Activated T-helper 9 cell treated with anti-CD3 and anti-CD28 coated beads, Interleukin-2, amount 50 U/mL, for 16 hours (primary cell): ENCODE results near the gene ADAMTS13.
"Not testable (repeated sequence)": the region's sequence is repeated elsewhere in the genome, so short reads cannot be mapped to it uniquely, and the experiment has no call there.

Experiments used
- DNase-seq: peaks from one replicate; pipeline ENCODE4 v3.0.0-alpha.2; 2020; ENCODE audit warnings: low read depth

ADAMTS13 gene

DNA sequence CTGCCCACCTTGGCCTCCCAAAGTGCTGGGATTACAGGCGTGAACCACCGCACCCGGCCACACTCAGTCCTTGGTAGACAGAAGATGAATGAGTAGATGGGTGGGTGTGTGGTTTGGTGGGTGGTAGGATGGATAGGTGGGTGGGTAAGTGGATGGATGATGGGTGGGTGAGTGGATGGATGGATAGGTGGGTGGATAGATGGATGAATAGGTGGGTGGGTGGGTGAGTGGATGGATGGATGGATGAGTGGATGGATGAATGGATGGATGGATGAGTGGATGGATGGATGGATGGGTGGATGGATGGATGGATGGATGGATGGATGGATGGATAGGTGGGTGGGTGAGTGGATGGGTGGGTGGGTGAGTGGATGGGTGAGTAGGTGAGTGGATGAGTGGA lies 29.9 kb upstream of the ADAMTS13 start:
- DNase-seq, result not testable (repeated sequence)

DNA sequence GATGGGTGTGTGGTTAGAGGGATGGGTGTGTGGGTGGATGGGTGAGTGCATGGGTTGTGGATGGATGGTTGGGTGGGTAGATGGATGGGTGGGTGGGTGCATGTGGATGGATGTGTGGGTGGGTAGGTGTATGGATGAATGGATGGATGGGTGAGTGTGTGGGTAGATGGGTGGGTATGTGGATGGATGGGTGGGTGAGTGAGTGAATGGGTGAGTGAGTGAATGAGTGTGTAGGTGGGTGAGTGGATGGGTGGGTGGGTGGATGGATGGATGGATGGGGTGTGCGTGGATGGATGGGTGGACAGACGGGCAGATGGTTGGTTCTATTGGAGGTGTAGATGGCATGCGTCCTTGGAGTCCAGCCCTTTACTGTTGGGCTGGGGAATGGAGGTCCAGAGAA lies 28.8 kb upstream of the ADAMTS13 start:
- no peak for DNase-seq

DNA sequence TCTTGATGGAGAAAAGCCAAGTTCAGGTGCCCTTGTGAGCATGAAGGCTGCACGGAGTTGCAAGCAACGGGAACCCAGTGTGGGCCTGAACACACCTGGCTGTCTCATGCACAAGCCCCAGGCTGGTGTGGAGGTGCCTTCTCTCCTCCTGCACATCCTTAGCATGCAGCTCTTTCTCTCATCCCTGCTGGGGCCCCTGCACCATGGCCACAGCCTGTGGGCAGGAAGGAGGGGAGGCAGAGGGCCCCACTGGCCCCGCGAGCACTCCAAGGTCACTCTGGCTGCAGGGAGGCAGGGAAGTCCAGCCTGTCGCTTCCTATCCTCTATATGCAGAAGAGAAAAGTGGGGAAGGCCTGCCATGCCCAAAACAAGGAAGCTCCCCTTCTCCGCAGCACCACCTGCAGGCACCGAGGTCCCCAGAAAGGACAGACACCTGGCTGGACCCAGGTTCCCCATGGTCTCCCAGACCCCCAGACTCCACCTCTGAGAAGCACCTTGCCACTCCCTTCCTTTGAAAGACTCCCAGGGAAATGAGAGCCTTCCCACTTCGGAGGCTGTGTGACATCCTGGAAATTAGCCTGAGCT lies 27.4 kb upstream of the ADAMTS13 start:
- DNase-seq, result no peak

DNA sequence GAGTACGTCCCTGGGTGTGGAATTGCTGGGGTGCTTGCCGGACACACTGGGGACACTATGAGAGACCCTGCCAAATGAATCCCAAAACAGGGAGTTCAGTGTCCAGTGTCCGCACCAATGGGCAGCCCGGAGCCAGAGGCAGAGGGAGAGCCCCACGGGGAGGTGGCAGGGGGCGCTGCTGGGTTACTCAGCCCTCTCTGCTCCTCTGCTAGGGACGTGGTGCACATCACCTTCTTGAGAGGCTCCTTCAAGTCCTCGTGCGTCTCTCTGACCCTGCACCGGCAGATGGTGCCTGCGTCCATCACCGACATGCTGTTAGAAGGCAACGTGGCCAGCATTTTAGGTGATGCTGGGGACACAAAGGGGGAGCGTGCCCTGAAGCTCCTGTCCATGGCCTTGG lies 25.2 kb upstream of the ADAMTS13 start:
- DNase-seq, result no peak

DNA sequence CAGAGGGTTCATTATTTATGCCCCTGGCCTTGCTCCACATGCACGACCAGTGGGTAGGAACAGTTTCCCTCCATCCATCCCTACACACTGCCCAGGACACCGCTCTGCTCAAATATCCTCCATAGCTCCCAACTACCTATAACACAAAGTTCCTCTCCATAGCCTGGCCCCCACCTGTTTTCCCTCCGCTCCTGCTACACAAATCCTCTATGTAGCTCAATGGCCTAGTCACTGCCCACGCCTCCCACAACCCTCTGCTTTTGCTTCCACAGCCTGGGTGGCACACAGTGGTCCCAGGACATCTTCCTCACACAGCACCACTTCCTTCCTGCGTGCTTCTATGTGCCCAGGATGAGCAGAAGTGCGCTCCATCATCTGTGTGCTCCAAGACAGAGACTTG lies 24.8 kb upstream of the ADAMTS13 start:
- DNase-seq, result no peak

DNA sequence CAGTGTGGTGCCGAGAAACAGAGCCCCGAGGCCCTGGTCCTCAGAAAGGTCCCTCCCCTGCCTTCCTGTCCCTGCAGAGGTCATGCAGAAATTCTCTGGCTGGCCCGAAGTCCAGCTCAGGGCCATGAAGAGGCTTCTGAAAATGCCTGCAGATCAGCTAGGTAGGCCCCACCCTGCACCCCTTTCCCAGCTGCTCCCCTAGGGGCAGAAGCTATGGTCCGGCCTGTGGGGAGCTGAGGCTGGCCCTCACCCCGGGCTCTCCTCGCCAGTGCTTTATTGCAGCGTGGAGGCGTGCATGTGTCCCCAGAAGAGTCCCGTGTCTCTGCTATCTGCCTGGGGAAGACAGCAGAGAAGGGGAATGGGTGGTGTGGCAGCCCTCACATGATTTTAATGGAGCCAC lies 24.3 kb upstream of the ADAMTS13 start:
- no peak for DNase-seq

DNA sequence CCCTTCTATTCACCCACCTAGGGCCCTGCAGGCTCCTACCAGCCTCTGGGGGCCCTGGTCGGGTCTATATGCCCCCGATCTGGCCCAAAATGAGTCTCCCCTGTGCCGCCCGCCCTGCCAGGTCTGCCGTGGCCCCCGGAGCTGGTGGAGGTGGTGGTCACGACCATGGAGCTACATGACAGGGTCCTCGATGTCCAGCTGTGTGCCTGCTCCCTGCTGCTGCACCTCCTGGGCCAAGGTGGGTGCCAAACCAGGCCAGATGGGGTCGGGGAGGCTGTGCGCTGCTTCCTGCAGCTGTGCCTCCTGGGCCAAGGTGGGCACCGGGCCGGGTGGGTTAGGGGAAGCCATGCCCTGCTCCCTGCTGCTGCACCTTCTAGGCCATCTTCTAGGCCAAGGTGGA lies 21.9 kb upstream of the ADAMTS13 start:
- DNase-seq, result no peak

DNA sequence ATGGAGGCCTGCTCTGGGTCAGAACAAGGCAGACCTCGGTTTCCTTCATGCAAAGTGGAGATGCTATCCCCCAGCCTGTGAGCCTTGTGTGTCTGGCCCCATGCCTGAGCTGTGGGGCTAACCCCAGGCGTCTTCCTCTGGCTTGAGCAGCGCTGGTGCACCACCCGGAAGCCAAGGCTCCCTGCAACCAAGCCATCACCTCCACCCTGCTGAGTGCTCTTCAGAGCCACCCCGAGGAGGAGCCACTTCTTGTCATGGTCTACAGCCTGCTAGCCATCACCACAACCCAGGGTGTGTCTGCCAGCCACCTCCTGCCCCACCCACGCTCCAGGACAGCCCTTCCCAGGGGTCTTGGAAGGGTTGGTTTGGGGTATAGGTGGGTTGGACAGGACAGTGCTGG lies 20.6 kb upstream of the ADAMTS13 start:
- DNase-seq, result no peak

DNA sequence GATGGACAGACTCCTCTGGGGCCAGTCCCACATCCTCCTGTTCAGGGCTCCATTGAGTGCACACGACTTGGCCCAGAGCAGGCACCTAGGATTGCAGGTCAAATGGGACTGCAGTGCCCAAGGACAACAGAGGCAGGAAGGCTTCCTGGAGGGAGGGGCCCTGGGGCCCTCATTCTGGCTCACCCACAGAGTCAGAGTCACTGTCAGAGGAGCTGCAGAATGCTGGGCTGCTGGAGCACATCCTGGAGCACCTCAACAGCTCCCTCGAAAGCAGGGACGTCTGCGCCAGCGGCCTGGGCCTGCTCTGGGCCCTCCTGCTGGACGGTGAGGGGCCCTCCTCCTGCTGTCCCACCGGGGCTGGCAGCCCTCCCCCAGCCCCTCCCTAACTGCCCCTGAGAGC lies 19.5 kb upstream of the ADAMTS13 start:
- no peak for DNase-seq

DNA sequence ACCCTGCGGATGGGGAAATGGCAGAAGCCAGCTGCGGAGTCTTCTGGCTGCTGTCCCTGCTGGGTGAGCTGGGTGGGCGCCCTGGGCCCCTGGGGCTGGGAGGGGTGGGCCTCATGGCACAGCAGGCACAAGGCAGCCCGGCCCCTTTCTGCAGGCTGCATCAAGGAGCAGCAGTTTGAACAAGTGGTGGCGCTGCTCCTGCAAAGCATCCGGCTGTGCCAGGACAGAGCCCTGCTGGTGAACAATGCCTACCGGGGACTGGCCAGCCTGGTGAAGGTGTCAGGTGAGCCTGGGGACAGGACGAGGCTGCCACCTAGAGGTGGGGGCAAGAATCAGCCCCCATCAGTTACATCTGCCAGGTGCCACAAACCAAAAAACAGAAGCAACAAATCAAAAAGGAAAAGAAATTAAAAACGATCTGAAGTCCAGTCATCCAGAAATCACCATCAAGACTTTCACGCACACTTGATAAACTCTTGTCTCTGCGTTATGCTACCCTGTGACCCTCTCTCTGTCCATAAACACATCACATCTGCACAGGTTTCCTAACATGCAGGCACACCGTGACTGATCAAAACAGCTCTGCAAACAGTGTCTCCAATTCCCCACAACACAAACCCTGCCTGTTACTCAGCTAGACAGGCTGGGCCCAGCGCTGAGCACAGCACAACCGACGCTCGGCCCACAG lies 18.3 kb upstream of the ADAMTS13 start:
- peak; percentile 43 for DNase-seq

DNA sequence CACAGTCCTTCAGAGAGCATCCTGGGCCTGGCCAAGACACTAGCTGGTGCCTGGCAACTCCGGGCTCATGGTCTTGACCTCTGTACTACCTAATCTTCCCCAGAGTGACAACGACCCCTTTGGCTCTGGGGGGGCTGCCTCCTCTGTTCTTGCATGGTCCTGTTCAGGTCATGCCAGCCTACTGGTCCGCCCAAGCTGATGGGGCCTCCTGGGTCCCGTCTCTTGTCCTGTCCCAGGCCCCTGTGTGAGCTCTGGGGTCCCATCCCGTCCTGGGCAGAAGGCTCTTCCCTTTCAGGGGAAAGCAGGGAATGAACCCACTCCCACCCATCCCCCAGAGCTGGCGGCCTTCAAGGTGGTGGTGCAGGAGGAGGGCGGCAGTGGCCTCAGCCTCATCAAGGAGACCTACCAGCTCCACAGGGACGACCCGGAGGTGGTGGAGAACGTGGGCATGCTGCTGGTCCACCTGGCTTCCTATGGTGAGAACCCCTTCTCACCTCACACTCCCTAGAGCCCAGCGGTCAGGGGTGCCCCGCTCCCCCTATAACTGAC lies 17.6 kb upstream of the ADAMTS13 start:
- no peak for DNase-seq

DNA sequence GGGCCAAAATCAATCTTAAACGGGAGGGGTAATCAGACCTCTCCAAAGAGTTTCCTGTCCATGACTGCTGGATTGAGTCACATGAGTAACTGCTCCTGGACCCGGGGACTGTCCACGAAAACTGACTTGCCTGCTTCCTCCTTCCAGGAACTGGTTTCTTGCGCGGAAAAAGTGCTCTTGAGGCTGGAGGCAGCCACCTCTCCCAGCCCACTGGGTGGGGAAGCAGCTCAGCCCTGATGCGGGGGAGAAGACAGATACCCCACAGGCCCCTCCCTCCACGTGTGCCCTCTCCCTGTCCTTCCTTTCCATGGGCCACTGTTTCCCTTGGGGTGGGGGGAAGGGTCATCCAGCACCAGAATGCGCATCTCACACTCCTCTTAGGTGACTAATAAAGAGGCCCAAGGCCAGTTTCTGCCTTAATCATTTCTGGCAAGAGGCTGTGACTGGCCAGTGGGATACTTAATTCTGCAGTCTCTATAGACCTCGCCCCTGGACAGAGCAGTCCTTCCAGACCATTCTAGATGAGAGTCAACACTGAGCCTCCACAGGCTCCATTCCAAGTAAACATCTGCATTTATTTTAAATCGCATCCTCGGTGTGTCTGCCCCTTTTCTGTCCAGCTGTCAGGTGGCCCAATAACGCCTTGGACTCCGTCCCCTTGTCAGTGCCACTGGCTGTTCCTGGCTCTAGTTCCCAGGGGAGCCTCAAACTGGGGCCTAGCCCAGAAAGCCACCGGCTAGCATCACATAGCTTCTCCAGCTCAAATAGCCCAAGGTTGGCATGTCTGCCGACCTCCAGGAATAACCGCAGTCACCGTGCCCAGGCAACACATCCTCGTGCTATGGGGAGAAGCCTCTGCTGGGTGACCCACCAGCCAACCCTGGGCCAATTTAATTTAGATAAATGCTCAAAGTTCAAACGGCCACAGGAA lies 16.4 kb upstream of the ADAMTS13 start:
- no peak for DNase-seq

DNA sequence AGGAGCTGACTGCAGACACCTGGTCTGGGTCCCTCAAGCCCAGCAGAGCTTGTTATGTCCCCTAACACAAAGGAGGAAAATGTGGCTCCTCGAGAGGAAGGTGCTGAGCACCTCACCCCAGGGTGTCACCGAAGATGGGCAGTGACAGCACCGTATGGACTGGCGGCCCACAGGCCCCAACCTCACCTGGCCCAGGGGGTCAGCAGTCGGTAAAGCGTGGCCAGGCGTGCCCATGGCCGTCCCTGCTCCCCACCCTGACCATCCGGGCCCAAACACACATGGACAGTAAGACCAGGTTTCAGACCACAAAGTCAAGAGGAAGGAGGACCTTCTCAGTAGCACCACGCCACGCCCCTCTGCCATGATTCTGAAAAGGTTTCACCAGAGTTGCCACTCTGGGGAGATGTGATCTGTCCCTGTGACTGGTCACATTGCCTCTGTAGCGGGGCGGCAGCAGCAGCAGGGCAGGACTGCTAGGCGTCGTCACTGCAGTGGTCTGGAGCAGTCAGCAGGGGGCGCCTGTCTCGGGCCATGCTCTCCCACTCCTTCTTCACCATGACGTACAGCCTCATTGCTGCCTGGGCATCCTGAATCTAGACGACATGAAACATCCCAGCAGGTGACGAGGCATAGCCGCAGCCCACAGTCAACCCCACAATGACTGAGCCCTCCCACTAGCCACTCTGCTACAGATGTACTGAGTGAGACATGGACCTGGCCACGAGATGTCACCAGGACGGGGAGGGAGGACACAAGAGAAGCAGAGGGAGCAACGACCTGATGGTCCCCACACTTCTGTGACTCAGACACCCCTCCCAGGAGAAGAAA lies 15.5 kb upstream of the ADAMTS13 start:
- DNase-seq, result peak; percentile 74

DNA sequence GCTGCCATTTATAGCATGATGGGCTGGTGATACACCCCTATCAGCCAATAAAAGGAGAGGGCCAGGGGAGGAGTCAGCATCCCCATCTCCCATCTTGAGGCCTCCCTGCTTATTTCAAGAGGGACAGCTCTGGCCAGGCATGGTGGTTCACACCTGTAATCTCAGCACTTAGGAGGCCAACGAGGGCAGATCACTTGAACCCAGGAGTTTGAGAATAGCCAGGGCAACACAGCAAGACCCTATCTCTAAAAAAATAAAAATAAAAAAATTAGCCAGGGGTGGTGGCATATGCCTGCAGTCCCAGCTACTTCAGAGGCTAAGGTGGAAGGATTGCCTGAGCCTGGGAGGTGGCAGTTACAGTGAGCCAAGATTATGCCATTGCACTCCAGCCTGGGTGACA lies 14.1 kb upstream of the ADAMTS13 start:
- no peak for DNase-seq

DNA sequence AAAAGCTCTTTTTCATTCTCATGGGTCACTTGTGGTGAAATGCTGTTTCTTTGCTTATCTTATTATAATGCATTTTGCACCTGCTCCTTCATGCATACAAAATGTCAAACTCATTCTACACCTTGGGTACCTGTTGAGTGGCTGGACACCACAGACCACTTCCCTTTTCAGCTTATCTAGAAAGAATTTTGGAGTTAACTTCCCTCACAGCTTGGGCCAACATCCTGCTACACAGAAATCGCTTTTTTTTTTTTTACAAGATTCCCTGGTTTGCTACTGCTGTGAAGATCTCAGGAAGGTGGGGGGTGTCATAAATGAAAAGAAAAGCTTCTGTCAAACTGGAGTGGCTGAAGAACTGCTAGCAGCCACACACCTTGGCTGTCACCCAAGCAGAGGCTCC lies 7.0 kb upstream of the ADAMTS13 start:
- no peak for DNase-seq

DNA sequence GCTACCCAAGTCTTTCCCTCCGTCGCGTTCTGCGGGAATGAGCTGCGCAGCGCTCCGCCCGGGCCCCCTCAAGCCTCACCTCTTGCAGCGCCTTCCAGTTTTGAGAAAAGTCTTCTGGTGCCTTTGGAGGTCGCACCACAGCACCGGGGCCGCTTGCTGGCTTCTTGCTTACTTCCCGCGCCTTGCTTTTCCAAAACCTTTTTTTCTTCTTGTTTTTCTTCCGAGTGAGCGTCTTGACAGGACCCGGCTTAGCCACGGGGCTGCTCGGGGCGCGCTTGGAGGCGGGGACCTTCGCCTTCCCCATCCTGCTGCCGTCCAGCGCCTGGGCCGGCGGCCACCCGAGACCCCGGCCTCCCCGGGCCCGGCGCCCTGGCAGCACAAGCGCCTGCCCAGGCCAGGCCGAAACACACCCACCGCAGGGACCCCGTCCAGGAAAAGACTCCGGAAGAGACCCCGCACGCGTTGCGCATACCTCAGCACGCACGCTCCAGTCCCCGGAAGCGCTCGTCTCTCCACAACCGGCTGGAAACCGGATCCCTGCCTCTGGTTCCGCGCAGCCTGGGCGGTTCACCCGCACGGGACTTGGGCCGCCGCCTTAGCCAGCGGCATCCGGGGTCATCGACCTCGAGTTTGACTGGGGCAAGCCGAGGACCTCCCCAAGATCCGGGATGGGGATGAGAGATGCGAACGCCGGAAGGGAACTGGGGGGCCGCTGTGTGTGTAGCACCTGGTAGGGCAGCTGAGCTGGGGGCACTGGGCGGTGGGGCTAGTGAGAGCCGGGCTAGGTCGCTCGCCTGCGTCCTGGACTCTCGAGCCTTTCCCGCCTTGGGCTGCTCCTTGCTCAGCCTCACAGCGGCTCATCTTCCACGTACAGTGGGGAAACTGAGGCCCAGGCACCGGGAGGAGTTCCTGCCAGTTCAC lies 4.4 kb upstream of the ADAMTS13 start, which contains the start of gene REXO4:
Gene REXO4, minus strand, starts transcription at position 470 of the 921 bp plus-strand sequence. Its CDS starts 166 bp downstream, at position 304.
- DNase-seq, result peak; percentile 67

DNA sequence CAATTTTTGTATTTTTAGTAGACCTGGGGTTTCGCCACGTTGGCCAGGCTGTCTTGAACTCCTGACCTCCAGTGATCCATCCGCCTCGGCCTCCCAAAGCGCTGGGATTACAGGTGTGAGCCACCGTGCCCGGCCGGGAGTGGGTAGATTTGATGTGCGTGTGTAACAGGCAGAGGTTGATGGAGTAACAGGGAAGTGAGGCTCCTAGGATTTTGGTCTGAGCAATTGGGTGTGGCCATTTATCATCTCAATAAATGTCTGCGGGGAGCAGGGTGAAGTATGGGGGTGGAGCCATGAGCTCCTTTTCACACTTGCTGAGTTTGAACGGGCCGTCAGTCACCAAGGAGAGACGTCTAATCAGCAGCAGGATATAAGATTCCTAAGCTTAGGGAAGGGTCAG lies 3.2 kb upstream of the ADAMTS13 start:
- no peak for DNase-seq

DNA sequence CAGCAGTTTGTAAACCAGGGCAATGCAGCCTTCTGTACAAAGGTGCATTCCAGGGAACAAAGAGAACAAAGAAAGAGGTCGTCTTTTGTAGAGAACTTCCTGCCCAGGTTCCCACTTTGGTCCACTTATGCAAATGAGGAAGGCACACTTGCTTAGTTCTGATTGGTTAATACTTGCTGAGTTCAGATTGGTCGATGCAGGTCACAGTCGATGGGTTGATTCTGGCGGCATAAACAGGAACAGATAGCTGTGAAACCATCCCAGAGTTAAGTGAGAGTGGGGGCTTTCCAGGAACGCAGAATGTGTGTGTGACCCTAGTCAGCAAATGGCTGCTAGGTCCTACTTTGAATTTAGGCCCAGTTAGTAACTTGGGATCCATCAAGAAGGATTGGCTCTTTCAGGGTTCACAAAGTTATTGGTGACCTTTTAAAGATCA lies 1.8 kb upstream of the ADAMTS13 start:
- no peak for DNase-seq

DNA sequence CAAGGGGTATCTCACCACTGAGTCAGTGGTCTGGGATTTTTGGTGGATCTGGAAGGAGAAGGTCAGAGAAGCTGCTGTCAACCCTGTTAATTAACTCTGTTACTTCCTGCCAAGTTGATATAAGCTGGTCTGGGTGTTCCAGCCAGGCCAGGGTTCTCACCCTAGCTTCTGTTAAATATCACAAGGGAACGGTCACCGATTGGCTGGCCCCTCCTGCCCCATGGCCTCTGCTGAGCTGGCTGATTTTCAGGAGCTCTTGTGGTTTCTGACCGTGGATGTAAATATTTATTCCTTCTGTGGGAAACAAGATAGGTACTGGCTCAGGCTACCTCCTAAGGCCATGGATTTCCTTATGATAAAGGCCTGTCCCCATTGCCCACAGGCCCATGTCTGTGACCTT lies 1.0 kb downstream of the ADAMTS13 start:
- no peak for DNase-seq

DNA sequence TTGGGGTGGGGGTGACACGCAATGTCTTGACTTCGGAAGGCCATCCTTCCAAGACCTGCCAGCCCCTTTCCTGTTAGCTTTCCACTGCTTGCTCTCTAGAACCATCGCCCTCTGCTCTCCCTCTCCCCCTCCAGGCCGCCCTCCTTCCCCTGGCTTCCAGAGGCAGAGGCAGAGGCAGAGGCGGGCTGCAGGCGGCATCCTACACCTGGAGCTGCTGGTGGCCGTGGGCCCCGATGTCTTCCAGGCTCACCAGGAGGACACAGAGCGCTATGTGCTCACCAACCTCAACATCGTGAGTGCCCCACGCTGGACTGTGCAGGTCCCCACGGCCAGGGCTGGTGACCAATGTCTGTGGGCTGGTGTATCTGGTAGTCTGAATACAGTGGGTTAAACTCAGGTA lies 2.0 kb downstream of the ADAMTS13 start:
- DNase-seq, result no peak
